ENCODE results near the gene CCT6B. TPM values are rescaled to one million over a fixed set of nuclear protein-coding genes. Genes with fewer than 3 reads are reported as not detected.

The CCT6B gene
- total and polyA plus RNA-seq, 2 of the 4 experiments (the other 2 are of a cell fraction): 0.72 to 1.1 TPM

DNA sequence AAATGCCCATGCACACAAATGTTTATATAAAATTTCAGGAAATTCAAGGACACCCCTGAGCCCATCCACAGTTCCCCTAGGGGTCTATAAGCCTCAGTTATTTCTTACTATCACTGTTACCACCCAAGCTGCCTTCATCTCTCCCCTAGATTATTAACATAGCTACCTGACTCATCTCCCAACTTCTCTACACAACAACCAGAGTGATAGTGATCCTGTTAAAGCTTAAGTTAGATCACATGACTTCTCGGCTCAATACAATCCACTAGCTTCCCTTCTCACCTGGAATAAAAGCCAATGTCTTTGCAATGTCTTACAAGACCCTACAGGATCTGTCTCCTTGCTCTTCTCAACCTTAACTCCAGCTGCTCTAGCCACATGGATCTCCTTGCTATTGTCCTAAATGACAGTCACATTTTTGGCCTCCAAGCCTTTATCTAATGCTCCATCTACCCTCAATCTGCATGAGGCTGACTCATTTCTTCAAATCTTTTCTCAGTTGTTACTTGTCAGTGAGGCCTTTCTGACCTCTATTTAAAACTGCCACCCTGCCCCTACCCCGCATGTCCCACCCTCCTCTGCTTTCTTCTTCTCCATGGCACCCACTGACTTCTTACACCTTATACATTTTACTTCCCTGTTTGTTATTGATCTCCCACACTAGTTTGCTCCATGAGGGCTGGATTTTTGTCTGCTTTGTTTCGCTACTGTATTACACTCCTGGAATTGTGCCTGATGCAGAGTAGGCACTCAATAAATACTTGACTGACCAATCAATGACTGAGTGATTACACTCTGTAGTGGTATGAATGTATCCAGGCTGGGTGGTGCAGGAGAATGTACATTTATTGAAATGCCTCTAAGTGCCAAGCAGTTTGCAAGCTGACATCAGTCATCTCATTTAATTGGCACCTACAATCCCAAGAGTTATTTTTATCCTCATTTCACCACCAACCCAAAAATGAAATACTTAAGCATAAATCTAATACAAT, 13.8 kb upstream of the CCT6B start:
- intact Hi-C loops (cut with micrococcal nuclease): no loop called here
- no peak overlapping the region for H4K5ac ChIP-seq (ENCODE audit: low read depth, low read length)
- no peaks in the 10 kb centered on the region for H3K27me3 ChIP-seq (ENCODE audit: control insufficient read depth, insufficient read depth, low read length)
- H3K36me3 ChIP-seq (ENCODE audit: control insufficient read depth, insufficient read depth, low read length): no peaks in the 10 kb centered on the region; the same call in 1 of the 2 replicates
- WGBS, 2 experiments (ENCODE audit: extremely low coverage in 2 of 2, insufficient read length in 1 of 2): no CpG with 5 or more reads among the region's 3 CpGs
- no peak overlapping the region for H3K18ac ChIP-seq (ENCODE audit: low read depth, low read length)
- no peak overlapping the region for H2BK120ac ChIP-seq (ENCODE audit: low read depth, low read length)
- POLR2A ChIA-PET (ENCODE audit: unreplicated experiment): no interaction called here
- no peak overlapping the region for H3K56ac ChIP-seq (ENCODE audit: extremely low read depth, insufficient read depth, low read length)
- CTCF ChIA-PET: no interaction called here
- H3K9ac ChIP-seq (ENCODE audit: low read depth, low read length): no peak overlapping the region
- no peak overlapping the region for H3K4me2 ChIP-seq (ENCODE audit: low read depth, low read length)
- H3K9me1 ChIP-seq (ENCODE audit: insufficient read depth, low read length): no peaks in the 10 kb centered on the region; the same call in 1 of the 2 replicates
- no peak overlapping the region for H2BK5ac ChIP-seq (ENCODE audit: low read depth, low read length, poor library complexity, severe bottlenecking)
- TF ChIP-seq CHD1 (IDR thresholded peaks at IDR 0.05; ENCODE audit: low read depth, low read length): no peak
- TF ChIP-seq, protein P1, sequence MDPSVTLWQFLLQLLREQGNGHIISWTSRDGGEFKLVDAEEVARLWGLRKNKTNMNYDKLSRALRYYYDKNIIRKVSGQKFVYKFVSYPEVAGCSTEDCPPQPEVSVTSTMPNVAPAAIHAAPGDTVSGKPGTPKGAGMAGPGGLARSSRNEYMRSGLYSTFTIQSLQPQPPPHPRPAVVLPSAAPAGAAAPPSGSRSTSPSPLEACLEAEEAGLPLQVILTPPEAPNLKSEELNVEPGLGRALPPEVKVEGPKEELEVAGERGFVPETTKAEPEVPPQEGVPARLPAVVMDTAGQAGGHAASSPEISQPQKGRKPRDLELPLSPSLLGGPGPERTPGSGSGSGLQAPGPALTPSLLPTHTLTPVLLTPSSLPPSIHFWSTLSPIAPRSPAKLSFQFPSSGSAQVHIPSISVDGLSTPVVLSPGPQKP (IDR thresholded peaks at IDR 0.05; ENCODE audit: borderline replicate concordance, low read depth, low read length): no peak
- TF ChIP-seq RFX5 (IDR thresholded peaks at IDR 0.05; ENCODE audit: low read depth, low read length): no peak
- dilution Hi-C loops (cut with HindIII; ENCODE audit: low sequenced_read_pairs, unreplicated experiment): no loop called here
- no peak overlapping the region for H3K4ac ChIP-seq (ENCODE audit: low read depth, low read length)
- H3K9me3 ChIP-seq (ENCODE audit: control insufficient read depth, insufficient read depth, low read length): no peaks in the 10 kb centered on the region
- in situ Hi-C loops (cut with MboI; ENCODE audit: low sequenced_read_pairs): loop anchor here (25.0 kb wide), 1 partner anchor 612 kb away; the partner anchor contains the start of genes AP2B1 and PEX12
- peaks cover 3% of the 10 kb centered on the region for H3K4me1 ChIP-seq (ENCODE audit: control insufficient read depth, insufficient read depth, low read length)
- no peak overlapping the region for H2AFZ ChIP-seq (replicated peaks; ENCODE audit: low read length, poor library complexity)
- H4K91ac ChIP-seq (ENCODE audit: insufficient read depth, low read depth, low read length): no peak overlapping the region
- ATAC-seq (ENCODE audit: low read depth): no peak
- H3K23ac ChIP-seq (ENCODE audit: low read depth, low read length): no peak overlapping the region
- H4K8ac ChIP-seq (ENCODE audit: low read depth in 2 of 2, low read length in 2 of 2): no peak overlapping the region
- H2AK5ac ChIP-seq (ENCODE audit: low read depth, low read length): no peak overlapping the region
- no peaks in the 10 kb centered on the region for H4K20me1 ChIP-seq (ENCODE audit: insufficient read depth, low read length)
- H2BK20ac ChIP-seq (ENCODE audit: low read depth, low read length): no peak overlapping the region
- peaks cover 3 to 4% of the 10 kb centered on the region in 2 experiments; a peak in 2 of 4 replicates for H3K79me1 ChIP-seq (ENCODE audit: low read depth in 1 of 2, low read length in 2 of 2)
- DNase-seq: no peak
- H2AK9ac ChIP-seq (replicated peaks; ENCODE audit: low read depth, low read length, poor library complexity): no peak overlapping the region
- no peak overlapping the region for H2BK15ac ChIP-seq (ENCODE audit: low read depth, low read length)
- no TSS peak for BruUV-seq (replicated peaks)
- no peak overlapping the region for H3K4me3 ChIP-seq (ENCODE audit: insufficient read depth, low read depth, low read length)
- no peak overlapping the region for H3K14ac ChIP-seq (replicated peaks; ENCODE audit: low read depth, low read length)
- H3K27ac ChIP-seq (ENCODE audit: insufficient read depth, low read length): no peak overlapping the region

All from IMR-90 (cell line).